GM21390 (cell line): ENCODE data around the gene KLRC4.
"Not testable (repeated sequence)": the region's sequence is repeated elsewhere in the genome, so short reads cannot be mapped to it uniquely, and the experiment has no call there.

Source experiments
- ATAC-seq: cut with Tn5 transposase; IDR thresholded peaks from one replicate; pipeline ENCODE4 v1.9.1; 2021; ENCODE audit not compliant: unreplicated experiment

Gene KLRC4

DNA sequence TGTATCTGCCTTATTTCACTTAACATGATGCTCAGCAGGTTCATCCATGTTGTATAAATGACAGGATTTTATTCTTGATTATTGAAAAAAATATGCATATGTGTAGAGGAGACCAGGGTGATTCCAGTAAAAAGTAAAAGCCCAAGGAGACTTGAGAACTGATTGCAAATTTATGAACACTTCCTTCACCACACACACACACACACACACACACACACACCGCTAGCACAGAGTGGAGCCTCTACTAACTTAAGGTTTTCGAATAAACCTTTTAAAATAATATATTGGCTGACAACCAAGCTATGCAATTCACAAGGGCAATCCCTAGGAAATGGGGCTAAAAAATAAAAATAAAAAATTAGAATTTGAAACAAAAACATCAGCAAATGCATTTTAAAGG is 11.4 kb downstream of the KLRC4 start:
- no peak for ATAC-seq

GRCh38 chr12:10397296-10397695 is 12.3 kb downstream of the KLRC4 start:
- no peak for ATAC-seq

DNA sequence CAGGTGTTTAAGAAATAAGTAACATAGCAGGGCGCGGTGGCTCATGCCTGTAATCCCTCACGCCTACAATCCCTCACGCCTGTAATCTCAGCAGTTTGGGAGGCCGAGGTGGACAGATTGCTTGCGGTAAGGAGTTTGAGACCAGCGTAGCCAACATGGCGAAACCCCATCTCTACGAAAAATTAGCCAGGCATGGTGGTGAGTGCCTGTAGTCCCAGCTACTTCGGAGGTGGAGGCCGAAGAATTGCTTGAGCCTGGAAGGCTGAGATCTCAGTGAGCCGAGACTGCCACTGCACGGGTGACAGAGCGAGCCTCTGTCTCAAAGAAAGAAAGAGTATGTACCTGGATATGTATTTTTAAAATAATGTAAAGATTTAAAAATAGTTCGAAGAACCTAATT is 13.4 kb downstream of the KLRC4 start:
- ATAC-seq: not testable (repeated sequence)

- ATAC-seq: peak; percentile 85
These were observed 14.1 kb downstream of the KLRC4 start for GRCh38 chr12:10395390-10395998.

- ATAC-seq: not testable (repeated sequence)
These were observed 14.9 kb downstream of the KLRC4 start for GRCh38 chr12:10394531-10395152.

- no peak for ATAC-seq
These were observed 16.3 kb downstream of the KLRC4 start for GRCh38 chr12:10393291-10393690.

- peak; percentile 71 for ATAC-seq
These were observed 17.1 kb downstream of the KLRC4 start for GRCh38 chr12:10392394-10392930.

- not testable (repeated sequence) for ATAC-seq
These were observed 18.6 kb downstream of the KLRC4 start for GRCh38 chr12:10390991-10391390.

DNA sequence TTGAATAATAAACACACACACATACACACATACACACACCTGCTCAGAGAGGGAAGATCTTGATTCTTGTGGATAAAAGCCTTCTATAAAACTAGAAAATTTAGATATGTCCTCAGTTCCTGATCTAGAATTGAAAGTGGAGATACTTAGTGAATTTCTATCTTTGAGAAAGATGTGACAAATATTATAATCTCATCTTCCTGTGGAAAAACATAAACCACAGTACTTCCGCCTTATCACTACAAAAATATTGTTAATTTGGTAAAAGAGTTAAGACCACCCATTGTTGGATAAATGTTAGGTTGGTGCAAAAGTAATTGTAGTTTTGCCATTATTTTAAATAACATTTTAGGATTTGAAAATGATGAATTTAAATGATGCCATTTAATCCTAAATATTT is 19.7 kb downstream of the KLRC4 start, which contains the start of gene KLRK1:
Gene KLRK1 (minus strand): TSS at position 138 of the 400 bp plus-strand sequence. CDS start 1,231 bp downstream, outside the sequence.
- no peak for ATAC-seq

DNA sequence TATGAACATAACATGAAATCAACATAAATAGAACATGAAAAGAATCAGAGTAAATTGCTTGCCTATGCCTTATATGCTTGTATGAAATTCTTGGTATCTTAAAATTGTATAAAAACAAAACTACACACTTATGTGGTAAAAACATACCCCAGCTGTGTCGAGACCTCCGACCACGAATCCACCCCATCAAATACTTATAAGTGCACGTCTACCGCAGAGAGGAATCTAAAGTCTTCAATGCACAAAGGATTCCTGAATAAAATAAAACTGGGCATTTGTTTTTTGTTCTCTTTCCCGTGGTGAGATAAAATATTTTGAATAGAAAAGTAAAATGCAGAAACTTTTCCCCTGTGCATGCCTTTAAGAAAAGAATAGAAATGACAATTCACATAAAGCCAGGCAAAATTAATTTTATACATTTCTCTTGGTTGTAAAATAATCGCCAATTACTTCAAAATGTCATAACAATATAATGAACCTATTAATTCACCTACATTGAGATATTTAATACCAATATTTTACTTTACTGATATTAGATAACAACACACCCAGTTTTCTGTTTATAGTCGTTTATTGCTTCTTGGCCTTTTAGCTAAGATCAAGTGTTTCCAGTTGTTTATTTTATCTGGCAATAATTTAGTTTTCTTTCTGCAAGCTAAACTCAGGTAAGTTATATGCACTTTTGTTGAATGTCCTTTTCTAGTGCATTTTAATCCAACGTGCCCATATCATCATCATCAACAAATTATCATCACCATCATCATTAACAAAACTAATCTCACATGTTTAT is 20.7 kb downstream of the KLRC4 start:
- no peak for ATAC-seq

GRCh38 chr12:10387498-10387897 is 22.1 kb downstream of the KLRC4 start:
- ATAC-seq: not testable (repeated sequence)

GRCh38 chr12:10386857-10387256 is 22.7 kb downstream of the KLRC4 start:
- no peak for ATAC-seq

DNA sequence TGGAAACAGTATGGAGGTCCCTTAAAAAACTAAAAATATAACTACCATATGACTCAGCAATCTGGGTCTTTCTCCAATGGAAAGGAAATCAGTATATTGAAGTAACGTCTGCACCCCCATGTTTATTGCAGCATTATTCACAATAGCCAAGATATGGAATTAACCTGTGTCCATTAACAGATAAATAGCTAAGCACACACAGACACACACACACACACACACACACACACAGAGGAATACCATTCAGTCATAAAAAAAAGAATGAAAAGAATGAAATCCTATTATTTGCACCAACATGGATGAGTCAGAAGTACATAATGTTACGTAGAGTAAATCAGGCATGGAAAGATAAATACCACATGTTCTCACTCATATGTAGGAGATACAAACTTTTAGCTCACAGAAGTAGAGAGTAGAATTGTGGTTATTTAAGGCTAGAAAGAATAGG is 24.4 kb downstream of the KLRC4 start:
- ATAC-seq: no peak

GRCh38 chr12:10384191-10384590 is 25.4 kb downstream of the KLRC4 start:
- ATAC-seq: no peak

DNA sequence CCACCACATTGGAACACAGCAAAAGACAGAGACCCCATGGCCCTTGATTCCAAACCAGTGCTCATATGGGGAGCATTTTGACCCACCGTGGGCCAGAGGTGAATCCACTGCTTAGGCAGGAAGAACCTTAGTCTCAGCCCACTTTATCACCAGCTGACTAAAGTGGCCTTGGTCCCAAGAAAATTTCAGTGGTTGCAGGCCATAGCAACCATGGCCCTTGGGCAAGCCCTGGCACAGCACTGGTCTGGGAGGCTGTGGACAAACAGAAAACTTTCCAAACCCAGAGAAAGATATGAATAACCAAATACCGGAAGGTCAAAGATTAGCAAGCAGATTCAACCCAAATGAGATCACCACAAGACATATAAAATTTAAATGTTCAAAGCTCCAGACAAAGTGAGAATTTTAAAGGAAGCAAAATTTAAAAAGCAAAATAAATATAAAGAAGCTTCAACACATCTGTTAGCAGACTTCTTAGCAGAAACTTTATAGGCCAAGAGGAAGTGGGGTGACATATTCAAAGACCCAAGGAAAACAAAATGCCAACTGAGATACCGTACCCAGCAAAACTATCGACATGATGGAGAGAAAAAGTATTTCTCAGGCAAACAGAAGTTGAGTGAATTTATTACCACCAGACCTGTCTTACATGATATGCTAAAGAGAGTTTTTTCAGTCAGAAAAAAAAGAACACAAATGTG is 27.5 kb downstream of the KLRC4 start:
- ATAC-seq: no peak

- not testable (repeated sequence) for ATAC-seq
These were observed 30.8 kb downstream of the KLRC4 start for GRCh38 chr12:10378737-10379136.

- no peak for ATAC-seq
These were observed 34.9 kb downstream of the KLRC4 start for GRCh38 chr12:10374624-10375018.

GRCh38 chr12:10372559-10372958 is 37.0 kb downstream of the KLRC4 start:
- ATAC-seq: no peak

DNA sequence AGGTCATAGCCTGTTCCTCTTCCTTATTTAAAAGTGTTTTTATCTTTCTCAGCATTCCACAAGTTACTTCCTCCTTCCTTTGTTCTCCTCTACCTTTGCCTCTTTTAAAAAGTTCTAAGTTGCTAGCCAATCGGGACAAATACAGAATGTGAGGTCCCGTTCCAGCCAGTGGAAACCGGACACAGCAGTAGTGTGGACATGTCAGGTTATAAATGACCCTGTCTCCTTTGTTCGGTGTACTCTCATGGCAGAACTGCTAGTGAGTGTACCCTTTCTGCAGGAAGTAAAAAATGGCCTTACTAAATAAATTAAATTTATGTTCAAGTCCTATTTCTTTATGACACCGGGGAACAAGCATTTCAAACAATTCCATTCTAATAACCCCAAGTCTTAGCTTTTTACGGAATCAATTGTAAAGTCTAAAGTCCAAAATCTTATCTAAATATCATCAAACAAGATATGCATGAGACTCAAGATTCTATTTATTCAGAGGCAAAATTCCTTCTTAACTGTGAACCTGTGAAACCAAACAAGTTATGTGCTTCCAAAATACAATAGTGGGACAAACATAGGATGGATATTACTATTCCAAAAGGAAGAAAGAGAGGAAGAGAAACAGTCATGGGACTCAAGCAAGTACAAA is 37.5 kb downstream of the KLRC4 start:
- ATAC-seq: not testable (repeated sequence)
